ENCODE data around the gene NPHP1.
A peak's percentile ranks its signal among the peaks of the same experiment; 100 is the strongest.
"Not testable (repeated sequence)": the region's sequence is repeated elsewhere in the genome, so short reads cannot be mapped to it uniquely, and the experiment has no call there.

The NPHP1 gene

DNA sequence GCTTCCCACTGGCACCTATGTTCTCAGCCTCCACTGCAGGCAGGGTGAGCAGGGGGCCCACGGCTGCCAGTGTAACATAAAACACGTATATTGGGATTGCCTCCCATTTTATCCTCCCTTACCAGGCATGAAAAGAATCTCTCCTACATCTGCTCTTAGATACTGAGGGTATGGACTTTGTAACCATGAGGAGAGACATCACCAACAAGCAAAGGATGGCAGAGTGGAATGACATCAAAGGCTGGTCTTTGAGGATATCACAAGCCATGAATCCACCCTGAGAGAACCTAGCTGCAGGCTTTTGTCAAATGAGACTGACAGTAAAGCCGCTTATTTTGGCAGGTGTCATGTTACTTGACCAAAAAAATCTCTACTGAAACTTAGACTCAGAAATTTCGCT, 7.4 kb downstream of the NPHP1 start:
- no peak for DNase-seq

DNA sequence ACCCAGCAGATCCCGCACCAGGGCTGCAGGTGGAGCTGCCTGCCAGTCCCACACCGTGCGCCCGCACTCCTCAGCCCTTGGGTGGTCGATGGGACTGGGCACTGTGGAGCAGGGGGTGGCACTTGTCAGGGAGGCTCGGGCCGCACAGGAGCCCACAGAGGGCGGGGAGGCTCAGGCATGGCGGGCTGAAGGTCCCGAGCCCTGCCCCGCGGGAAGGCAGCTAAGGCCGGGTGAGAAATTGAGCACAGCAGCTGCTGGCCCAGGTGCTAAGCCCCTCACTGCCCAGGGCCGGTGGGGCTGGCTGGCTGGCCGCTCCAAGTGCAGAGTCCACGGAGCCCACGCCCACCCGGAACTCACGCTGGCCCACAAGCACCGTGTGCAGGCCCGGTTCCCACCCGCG, 14.6 kb downstream of the NPHP1 start:
- not testable (repeated sequence) for DNase-seq

DNA sequence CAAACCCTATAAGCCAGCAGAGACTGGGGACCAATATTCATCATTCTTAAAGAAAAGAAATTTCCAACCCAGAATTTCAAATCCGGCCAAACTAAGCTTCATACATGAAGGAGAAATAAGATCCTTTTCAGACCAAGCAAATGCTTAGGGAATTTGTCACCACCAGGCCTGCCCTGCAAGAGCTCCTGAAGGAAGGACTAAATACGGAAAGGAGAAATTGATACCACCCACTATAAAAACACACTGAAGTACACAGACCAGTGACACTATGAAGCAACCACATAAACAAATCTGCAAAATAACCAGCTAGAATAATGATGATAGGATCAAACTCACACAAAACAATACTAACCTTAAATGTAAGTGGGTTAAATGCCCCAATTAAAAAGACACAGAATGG, 22.4 kb downstream of the NPHP1 start:
- no peak for DNase-seq

DNA sequence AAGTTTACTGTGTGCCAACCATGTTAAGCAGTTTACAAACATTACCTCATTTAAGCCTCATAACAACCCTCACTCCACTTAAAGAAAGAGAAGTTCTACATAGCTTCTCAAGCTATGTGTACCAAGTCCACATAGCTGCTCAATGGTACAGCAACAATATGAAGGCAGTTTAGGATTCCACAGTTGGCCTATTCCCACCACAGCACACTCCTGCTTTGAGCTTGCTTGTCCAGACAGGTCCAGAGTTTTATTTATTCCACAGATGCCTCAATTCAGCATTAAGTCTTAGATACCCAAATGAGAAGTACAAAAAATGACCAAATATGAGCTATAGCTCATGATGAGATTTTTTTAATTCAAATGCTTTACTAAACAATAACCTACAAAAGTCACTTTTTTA, 24.8 kb downstream of the NPHP1 start:
- DNase-seq = no peak

DNA sequence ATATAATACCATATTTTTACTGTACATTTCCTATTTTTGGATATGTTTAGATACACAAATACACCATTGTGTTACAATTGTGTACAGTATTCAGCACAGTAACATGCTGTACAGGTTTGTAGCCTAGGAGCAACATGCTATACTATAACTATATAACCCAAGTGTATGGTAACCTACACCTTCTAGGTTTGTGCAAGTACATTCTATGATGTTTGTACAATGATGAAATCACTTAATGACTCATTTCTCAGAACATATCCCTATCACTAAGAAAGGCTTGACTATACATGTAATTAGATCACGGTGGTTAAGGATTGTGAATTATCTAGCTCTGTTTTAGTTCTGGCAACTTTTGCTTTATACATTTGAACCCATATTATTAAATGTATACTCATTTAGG, 31.3 kb downstream of the NPHP1 start:
- DNase-seq = peak; percentile 44

DNA sequence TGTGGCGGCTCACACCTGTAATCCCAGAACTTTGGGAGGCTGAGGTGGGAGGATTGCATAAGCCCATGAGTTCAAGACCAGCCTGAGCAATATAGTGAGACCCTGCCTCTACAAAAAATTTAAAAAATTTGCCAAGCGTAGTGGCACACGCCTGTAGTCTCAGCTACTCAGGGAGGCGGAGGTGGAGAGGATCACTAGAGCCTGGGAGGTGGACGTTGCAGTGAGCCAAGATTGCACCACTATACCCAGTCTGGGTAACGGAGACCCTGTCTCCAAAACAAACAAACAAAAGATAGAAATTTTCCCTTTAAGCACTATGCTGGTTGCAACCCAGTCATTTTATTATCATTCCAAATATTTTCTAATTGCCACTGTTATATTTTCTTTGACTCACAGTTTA, 32.3 kb downstream of the NPHP1 start:
- no peak for DNase-seq

DNA sequence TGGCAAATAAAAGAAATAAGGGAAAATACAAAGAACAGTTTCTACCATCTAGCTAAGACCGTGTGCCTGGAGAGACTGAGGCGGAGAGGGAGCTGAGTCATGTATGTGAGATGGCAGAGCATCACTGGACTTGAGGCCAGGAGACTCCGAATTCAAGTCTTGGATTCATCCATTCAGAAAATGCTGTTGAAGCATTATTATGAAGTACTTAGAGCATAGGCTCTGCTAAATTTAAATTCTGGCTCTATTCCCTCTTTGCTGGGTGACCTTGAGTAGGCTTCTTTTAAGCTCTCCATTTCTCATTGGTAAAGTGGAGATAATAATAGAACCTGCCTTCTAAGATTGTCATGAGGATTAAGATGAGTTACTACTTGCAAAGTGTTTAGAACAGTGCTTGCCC, 34.7 kb downstream of the NPHP1 start:
- no peak for DNase-seq

DNA sequence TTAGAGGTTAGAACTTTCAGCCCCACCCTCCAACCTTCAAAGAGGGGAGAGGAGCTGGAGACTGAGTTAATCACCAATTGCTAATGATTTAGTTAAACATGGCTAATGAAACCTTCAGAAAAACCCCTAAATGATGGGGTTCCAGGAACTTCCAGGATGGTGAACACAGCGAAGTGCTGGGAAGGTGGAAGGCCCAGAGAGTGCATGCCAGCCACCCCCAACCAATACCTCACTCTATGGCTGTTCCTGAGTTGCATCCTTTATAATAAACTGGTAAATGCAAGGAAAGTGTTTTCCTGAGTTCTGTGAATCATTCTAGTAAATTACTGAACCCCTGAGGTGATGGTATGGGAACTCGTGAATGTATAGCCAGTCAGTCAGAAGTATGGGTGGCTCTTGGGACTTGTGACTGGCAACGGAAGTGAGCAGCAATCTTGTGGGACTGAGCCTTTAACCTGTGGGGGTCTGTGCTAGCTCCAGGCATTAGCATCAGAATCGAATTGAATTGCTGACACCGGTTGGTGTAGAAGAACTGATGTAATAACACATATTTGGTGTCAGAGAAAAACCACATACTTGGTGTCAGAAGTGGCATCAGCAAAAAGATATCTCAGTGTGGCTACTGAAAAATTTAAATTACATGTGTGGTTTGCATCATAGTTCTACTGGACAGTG, 37.4 kb downstream of the NPHP1 start:
- peak; percentile 48 for DNase-seq

DNA sequence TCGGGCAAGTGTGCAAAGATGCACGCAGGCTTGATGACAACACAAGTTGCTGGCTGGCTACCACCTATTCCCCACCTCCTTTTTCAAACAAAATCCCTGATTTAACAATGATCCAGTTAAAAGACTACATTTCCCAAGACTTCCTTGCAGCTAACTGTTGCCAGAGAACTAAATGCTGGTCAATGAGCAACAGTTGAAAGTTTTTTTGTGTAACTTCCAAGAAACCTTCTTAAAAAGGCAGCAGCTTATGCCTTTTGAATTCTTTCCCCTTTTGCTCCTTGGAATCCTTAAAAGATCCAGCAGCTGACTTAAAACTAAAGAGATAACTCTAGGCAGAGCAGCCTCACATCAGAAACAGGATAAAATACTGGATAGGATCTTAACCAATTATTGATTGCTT, 38.5 kb downstream of the NPHP1 start:
- DNase-seq = no peak

DNA sequence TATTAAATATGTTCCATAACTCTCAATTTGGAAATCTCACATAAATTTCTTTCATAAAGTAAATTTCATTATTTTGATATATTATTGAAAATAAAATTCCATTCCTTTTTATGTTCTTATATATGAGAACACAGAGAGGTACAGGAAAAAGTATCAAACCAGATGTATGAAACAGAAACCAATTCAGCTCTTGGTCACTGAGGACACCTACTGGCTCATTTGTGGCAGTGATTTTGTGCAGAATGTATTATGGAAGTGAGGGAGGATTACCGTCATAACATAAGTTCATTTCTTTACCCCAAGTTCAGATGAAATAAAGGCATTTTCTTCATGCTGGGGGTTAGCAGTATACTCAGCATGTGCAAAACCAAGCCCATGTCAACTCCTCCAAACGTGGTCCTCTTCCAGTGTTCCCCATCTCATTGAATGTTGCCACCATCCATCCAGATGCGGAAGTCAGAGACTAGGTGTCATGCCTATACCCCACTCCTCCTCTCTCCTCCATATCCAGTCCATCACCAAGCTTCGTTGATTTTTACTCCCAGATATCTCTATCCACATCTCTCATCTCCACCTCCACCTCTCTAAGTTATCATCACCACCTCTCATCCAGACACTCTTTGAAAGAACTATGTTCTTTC, 47.5 kb downstream of the NPHP1 start:
- DNase-seq = peak; percentile 68

DNA sequence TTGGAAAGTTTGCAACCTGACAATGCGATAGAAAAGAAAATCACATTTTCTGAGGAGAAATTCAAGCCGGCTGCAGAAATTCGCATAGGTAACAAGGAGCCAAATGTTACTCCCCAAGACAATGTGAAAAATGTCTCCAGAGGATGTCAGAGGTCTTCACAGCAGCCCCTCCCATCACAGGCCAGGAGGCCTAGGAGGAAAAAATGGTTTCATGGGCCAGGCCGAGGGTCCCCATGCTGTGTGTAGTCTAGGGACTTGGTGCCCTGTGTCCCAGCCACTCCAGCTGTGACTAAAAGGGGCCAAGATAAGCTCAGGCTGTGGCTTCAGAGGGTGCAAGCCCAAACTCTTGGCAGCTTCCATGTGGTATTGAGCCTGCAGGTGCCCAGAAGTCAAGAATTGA, 50.0 kb downstream of the NPHP1 start:
- not testable (repeated sequence) for DNase-seq

DNA sequence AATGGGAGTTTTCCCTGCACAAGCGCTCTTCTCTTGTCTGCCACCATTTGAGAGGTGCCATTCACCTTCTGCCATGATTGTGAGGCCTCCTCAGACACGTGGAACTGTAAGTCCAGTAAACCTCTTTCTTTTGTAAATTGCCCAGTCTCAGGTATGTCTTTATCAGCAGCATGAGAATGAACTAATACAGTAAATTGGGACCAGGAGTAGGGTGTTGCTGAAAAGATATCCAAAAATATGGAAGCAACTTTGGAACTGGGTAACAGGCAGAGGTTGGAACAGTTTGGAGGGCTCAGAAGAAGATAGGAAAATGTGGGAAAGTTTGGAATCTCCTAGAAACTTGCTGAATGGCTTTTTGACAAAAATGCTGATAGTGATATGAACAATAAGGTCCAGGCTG, 50.6 kb downstream of the NPHP1 start:
- not testable (repeated sequence) for DNase-seq

DNA sequence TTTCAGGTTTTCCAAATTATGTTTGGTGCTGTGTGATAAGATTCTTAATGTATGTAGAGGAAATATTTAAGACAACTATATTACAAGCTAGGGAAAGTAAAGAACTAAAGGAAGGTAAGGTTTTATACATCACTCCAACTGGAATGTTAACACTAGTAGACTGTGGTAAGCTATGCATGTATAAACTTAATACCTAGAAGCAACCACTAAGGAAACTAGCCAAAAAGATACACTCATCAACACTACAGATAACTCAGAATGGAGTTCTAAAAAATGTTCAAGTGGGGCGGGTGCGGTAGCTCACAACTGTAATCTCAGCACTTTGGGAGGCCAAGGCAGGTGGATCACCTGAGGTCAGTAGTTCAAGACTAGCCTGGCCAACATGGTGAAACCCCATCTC, 51.4 kb downstream of the NPHP1 start:
- DNase-seq = no peak

DNA sequence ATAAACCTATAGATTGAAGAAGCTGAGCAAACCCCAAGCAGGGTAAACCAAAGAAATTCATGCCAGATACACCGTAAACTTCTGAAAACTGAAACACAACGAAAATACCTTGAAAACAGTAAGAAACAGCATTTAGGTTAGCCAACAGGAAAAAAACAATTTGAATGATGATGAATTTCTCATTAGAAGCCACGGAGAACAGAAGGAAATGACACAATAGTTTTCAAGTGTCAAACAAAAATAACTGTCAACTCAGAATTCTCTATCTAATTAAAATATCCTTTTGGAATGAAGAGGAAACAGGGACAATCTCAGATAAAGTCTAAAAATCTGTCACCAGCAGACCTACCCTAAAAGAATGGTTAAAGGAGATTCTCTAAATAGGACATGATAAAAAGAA, 51.9 kb downstream of the NPHP1 start:
- DNase-seq = no peak

DNA sequence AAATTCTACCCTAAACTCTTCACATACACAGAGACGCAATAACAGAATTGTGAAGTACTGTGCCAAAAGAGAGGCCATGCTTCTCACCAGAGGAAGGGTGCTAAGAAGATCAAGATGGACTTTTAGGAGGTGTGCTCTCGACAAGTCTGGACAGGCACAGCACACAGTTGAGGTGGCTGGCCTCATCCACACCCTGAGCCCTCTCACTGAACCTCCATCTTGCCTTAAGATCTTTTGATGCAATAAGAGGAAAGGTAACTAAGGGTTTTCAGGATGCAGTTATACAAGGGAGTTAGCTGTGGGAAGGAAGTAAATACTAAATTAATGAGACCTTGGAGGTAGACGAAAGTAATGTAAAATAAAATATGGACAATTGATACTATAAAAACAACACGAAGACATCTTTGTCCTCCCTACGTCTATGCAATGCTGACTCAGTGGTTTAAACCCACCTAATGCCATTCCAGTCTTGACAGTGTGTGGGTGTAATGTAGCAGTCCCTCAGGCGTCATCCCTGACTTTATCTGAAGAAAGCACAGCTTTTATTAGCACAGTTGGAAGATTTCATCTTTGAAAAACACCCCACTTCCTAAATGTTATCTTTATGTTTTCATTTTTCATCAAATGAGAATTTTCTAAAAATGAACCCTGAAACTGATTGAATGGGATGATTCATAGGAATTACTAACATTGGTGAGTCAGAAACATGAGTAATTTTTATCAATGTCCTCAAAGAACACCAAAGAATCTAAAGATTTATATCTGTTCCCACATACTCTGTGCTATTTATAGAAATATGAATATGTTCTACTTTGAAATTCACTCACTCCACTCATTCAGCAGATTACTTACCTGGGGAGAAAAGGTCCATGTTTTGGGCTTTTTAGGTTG, 55.2 kb downstream of the NPHP1 start:
- DNase-seq = peak; percentile 88

DNA sequence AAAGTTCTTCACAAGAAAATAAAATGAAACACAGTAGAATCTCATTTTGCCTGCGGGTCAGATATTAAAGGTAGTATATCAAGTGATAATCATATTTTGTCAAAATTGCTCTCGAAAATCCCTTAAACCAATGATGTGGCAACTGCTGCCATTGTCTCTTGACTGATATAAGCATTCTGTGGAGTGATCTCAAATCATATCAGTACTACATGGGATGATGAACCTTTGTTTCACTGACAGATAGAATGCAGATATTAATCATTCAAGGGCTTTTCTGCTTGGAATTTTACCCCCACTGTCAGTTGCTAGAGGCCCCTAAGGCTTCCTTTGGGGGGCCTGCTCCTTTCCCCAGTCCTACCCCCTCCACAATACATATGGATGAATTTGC, 57.9 kb downstream of the NPHP1 start:
- no peak for DNase-seq

DNA sequence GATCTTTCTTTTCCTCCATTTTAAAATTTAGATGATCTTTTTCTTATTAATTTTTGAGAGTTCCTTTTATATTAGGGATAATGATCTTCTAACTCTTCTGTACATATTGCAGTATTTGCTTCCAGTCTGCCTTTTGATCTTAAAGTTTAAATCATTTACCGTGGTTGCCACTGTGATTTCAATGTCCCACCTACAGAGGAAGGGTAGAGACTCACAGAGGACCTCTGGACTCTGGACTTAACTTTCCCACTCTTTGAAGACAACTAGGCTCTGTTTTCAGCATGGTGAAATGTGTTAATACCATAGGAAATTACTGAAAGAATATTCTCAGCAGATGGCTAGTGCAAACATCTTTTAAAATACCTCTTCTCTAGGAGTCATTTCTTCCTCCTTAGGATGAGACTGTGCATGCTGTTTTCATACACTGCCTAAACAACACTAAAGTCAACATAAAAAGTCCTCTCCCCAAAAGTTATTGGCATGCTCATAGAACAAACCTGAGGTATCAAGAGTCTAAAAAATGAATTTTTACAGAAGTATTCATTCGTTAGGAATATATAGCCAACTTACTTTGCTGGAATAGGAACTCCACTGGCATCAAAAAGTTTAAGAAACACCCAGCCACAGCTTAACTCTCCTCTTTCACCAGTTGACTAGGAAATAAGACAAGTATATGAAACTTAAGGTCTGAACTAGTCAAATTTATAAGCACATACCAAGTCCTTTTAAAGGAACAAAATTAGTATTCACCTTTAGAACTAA, 58.4 kb downstream of the NPHP1 start:
- no peak for DNase-seq

DNA sequence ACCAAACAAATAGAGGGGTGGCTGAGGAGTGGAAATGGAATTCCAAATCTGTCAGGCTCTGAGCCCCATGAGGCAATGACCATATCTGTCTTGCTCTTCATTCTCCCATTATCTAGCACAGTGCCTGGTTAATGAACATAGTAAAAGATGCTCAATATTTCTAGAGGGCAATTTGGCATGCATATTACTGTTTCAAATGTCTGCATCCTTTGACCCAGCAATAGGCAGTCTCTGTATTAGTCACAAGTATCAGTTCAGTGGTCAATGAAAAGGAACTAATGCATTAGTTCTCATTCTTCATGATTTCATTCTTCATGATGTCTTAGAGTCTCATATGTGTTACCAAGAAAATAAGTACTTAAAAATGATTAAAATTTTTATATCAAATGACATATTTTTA, 60.8 kb downstream of the NPHP1 start:
- no peak for DNase-seq

DNA sequence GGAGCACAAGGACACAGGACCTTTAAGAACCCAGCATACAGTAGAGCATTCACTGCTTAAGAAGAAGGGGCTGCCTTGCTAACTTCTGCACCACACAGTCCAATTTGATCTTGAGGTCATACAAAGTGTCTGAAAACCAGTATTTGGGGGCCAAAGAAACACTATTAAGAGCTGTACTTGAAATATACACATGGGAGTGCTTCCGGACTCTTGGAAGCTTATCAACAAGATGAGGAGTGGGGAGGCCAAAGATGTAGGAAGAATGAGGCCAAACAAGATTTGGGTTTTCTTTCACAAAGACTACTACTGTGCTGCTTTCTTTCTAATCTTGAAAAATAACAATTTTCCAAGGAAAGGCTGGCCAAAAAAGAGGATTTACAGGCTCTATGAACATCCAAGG, 64.4 kb downstream of the NPHP1 start:
- DNase-seq = no peak

DNA sequence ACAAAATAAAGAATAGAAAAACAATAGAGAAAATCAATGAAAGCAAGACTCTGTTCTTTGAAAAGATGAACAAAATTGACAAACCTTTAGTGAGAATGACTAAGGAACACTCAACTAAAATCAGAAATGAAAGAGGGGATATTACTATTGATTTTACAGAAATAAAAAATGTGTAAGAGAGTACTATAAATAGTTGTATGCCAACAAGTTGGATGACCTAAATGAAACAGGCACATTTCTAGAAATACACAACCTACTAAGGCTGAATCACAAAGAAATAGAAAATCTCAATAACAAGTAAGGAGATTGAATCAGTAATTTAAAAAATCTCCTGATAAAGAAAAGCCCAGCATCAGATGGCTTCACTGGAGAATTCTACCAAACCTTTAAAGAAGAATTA, 70.8 kb downstream of the NPHP1 start:
- DNase-seq = no peak

DNA sequence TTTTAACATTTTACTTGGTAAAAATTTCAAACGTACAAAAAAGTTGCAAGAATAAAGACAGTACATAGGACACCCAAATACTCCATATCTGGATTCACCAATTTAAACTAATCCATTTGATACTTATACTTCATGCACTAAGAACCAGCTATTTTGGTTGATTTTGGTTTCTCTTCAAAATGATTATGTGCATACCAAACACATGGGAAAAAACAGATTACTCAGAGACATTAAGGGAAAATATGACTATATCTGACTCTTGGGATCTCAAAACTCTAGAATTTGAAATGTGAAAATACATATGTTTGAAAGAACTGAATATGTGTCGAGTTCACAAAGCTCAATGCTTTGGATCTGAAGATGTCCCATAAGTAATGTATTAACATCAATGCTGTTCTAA, 73.6 kb downstream of the NPHP1 start:
- no peak for DNase-seq

DNA sequence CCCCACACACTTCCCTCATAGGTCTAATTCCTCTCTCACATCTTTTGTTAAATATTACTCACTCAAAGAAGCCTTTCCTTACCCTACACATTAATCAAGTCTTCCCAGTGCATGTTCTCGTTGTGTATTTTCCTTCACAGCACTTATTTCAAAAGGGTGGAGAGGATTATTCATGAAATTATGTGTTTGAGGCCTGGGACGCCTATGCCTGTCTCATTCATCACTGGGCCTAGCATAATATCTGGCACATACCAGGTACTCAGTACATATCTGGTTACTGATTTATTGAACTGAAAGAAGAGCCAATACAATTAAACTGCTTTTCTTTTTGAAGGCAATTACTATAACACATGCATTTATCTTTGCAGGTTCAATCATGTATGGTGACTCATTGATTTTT, 74.1 kb downstream of the NPHP1 start:
- no peak for DNase-seq

DNA sequence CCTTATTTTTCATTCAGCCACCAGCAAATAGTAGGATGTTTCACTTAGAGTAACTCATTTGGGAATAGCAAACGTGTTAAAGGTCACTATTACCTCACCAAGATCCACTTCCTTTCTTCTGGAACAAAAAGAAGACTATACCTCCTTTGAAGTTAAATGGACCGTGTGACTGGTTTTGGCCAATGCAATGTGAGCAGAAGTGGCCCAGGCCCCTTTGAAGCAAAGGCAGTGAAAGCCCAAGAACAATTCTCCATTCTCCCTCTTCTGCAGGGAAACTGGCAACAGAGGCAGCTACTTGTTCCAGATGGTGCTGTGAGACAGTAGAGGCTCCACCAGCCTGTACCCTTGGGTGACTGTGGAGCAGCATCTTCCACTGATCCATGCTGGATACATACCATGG, 77.9 kb downstream of the NPHP1 start:
- DNase-seq = no peak

Data from fibroblast of skin of back (primary cell).